ENCODE measurements around the gene ZNF396.

Gene ZNF396

DNA sequence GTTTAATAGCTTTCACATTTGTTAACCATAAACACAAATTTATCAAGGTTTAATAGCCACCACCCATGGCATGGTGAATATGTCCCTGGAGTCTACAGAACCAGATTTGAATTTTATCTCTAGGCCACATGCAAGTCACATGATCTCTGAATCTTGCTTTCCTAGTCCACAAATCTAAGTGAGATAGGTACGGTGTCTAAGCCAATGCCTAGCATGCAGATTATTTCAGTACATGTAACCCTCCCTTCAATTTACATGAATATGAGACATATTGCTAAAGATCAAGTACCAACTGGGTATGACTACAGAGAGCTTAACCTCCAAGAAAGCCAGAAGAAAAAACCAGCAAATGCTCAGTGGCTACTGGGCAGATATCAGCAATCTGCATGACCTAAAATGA lies 42.9 kb downstream of the ZNF396 start:
- no peak overlapping the region for H3K4me3 ChIP-seq (ENCODE audit: low read depth, low read length)
- no peak overlapping the region for H4K12ac ChIP-seq (ENCODE audit: low read depth, low read length)
- no peak for DNase-seq
- no peak overlapping the region for H2BK12ac ChIP-seq (ENCODE audit: low read length)
- H3K4me1 ChIP-seq (ENCODE audit: control insufficient read depth in 1 of 2, insufficient read depth in 2 of 2, low read length in 2 of 2): peaks cover 2% of the 10 kb centered on the region in 2 experiments
- no peaks in the 10 kb centered on the region for H3K79me1 ChIP-seq (ENCODE audit: low read length)
- no peak overlapping the region for H2AFZ ChIP-seq (ENCODE audit: insufficient read depth, low read length, poor library complexity)
- no peak overlapping the region for H3K18ac ChIP-seq (ENCODE audit: low read length)
- H3K79me2 ChIP-seq (ENCODE audit: control insufficient read depth, insufficient read depth, low read length, poor library complexity): no peaks in the 10 kb centered on the region
- H3K9ac ChIP-seq (ENCODE audit: low read length): no peak overlapping the region
- H3K4ac ChIP-seq (ENCODE audit: low read depth, low read length): no peak overlapping the region
- WGBS (ENCODE audit: extremely low coverage, insufficient coverage, insufficient read length): no CpG with 5 or more reads among the region's 1 CpG
- H3K27me3 ChIP-seq (ENCODE audit: insufficient read depth, low read length): no peaks in the 10 kb centered on the region
- H2AK5ac ChIP-seq (ENCODE audit: low read length): no peak overlapping the region
- H4K91ac ChIP-seq (ENCODE audit: low read depth, low read length): no peak overlapping the region
- no peak overlapping the region for H2BK5ac ChIP-seq (ENCODE audit: low read depth, low read length, poor library complexity)
- H3K9me3 ChIP-seq (ENCODE audit: insufficient read depth, low read depth, low read length): no peaks in the 10 kb centered on the region
- no peak overlapping the region for H3K4me2 ChIP-seq (ENCODE audit: low read length)
- H4K8ac ChIP-seq (ENCODE audit: low read depth, low read length): no peak overlapping the region
- no peak overlapping the region for H3K14ac ChIP-seq (ENCODE audit: low read length)
- peaks cover 2 to 25% of the 10 kb centered on the region in 2 experiments for H3K36me3 ChIP-seq (ENCODE audit: control insufficient read depth in 1 of 2, insufficient read depth in 2 of 2, low read length in 2 of 2)
- H2BK120ac ChIP-seq (ENCODE audit: insufficient read depth, low read length, poor library complexity): no peak overlapping the region
- H3K27ac ChIP-seq (ENCODE audit: low read depth, low read length): no peak overlapping the region
- no peak overlapping the region for H3K23ac ChIP-seq (ENCODE audit: low read length)

- no peak overlapping the region for H3K4me2 ChIP-seq (ENCODE audit: low read length)
- no peak overlapping the region for H3K23ac ChIP-seq (ENCODE audit: low read length)
- no peak overlapping the region for H3K4ac ChIP-seq (ENCODE audit: low read depth, low read length)
- no peaks in the 10 kb centered on the region for H3K79me2 ChIP-seq (ENCODE audit: control insufficient read depth, insufficient read depth, low read length, poor library complexity)
- no CpG with 5 or more reads among the region's 4 CpGs for WGBS (ENCODE audit: extremely low coverage, insufficient coverage, insufficient read length)
- no peaks in the 10 kb centered on the region for H3K9me3 ChIP-seq (ENCODE audit: insufficient read depth, low read depth, low read length)
- H2BK120ac ChIP-seq (ENCODE audit: insufficient read depth, low read length, poor library complexity): no peak overlapping the region
- no peak overlapping the region for H2BK5ac ChIP-seq (ENCODE audit: low read depth, low read length, poor library complexity)
- H4K12ac ChIP-seq (ENCODE audit: low read depth, low read length): peak overlapping the region; percentile 72
- peaks cover 2% of the 10 kb centered on the region in 2 experiments for H3K4me1 ChIP-seq (ENCODE audit: control insufficient read depth in 1 of 2, insufficient read depth in 2 of 2, low read length in 2 of 2)
- H2BK12ac ChIP-seq (ENCODE audit: low read length): no peak overlapping the region
- H3K9ac ChIP-seq (ENCODE audit: low read length): no peak overlapping the region
- no peak overlapping the region for H4K8ac ChIP-seq (ENCODE audit: low read depth, low read length)
- no peak overlapping the region for H3K4me3 ChIP-seq (ENCODE audit: low read depth, low read length)
- peak overlapping the region; percentile 62 for H2AK5ac ChIP-seq (ENCODE audit: low read length)
- H3K18ac ChIP-seq (ENCODE audit: low read length): no peak overlapping the region
- DNase-seq: no peak
- H2AFZ ChIP-seq (ENCODE audit: insufficient read depth, low read length, poor library complexity): no peak overlapping the region
- H3K79me1 ChIP-seq (ENCODE audit: low read length): no peaks in the 10 kb centered on the region
- no peak overlapping the region for H4K91ac ChIP-seq (ENCODE audit: low read depth, low read length)
- H3K36me3 ChIP-seq (ENCODE audit: control insufficient read depth in 1 of 2, insufficient read depth in 2 of 2, low read length in 2 of 2): peaks cover 0 to 12% of the 10 kb centered on the region in 2 experiments
- no peak overlapping the region for H3K27ac ChIP-seq (ENCODE audit: low read depth, low read length)
- H3K27me3 ChIP-seq (ENCODE audit: insufficient read depth, low read length): no peaks in the 10 kb centered on the region
- no peak overlapping the region for H3K14ac ChIP-seq (ENCODE audit: low read length)
Measured at GRCh38 chr18:35331367-35332087, 45.6 kb downstream of the ZNF396 start.

- Histone ChIP-seq H3K18ac (ENCODE audit: low read length) (no peak overlapping the region), H2BK120ac (ENCODE audit: insufficient read depth, low read length, poor library complexity) (no peak overlapping the region), H3K9ac (ENCODE audit: low read length) (no peak overlapping the region), H4K12ac (ENCODE audit: low read depth, low read length) (no peak overlapping the region), H3K4me2 (ENCODE audit: low read length) (no peak overlapping the region), H3K36me3 (ENCODE audit: control insufficient read depth in 1 of 2, insufficient read depth in 2 of 2, low read length in 2 of 2) (peaks cover 0 to 4% of the 10 kb centered on the region in 2 experiments), H2AK5ac (ENCODE audit: low read length) (no peak overlapping the region), H3K4me3 (ENCODE audit: low read depth, low read length) (no peak overlapping the region), H3K27me3 (ENCODE audit: insufficient read depth, low read length) (no peaks in the 10 kb centered on the region), H2BK12ac (ENCODE audit: low read length) (no peak overlapping the region), H3K14ac (ENCODE audit: low read length) (no peak overlapping the region), H3K4me1 (ENCODE audit: control insufficient read depth in 1 of 2, insufficient read depth in 2 of 2, low read length in 2 of 2) (peaks cover 2% of the 10 kb centered on the region in 2 experiments), H3K79me1 (ENCODE audit: low read length) (no peaks in the 10 kb centered on the region), H3K23ac (ENCODE audit: low read length) (no peak overlapping the region), H4K91ac (ENCODE audit: low read depth, low read length) (no peak overlapping the region), H3K4ac (ENCODE audit: low read depth, low read length) (no peak overlapping the region), H4K8ac (ENCODE audit: low read depth, low read length) (no peak overlapping the region), H2AFZ (ENCODE audit: insufficient read depth, low read length, poor library complexity) (no peak overlapping the region), H3K79me2 (ENCODE audit: control insufficient read depth, insufficient read depth, low read length, poor library complexity) (no peaks in the 10 kb centered on the region), H2BK5ac (ENCODE audit: low read depth, low read length, poor library complexity) (no peak overlapping the region), H3K27ac (ENCODE audit: low read depth, low read length) (no peak overlapping the region), H3K9me3 (ENCODE audit: insufficient read depth, low read depth, low read length) (no peaks in the 10 kb centered on the region)
- DNase-seq: no peak
Measured at GRCh38 chr18:35328868-35329267, 48.3 kb downstream of the ZNF396 start.

GRCh38 chr18:35326695-35327387 lies 50.3 kb downstream of the ZNF396 start:
- Histone ChIP-seq H3K9me3 (ENCODE audit: insufficient read depth, low read depth, low read length) (no peaks in the 10 kb centered on the region), H3K4me2 (ENCODE audit: low read length) (no peak overlapping the region), H3K18ac (ENCODE audit: low read length) (no peak overlapping the region), H3K79me1 (ENCODE audit: low read length) (no peaks in the 10 kb centered on the region), H2BK120ac (ENCODE audit: insufficient read depth, low read length, poor library complexity) (no peak overlapping the region), H3K9ac (ENCODE audit: low read length) (no peak overlapping the region), H3K27me3 (ENCODE audit: insufficient read depth, low read length) (no peaks in the 10 kb centered on the region), H3K14ac (ENCODE audit: low read length) (no peak overlapping the region), H2BK5ac (ENCODE audit: low read depth, low read length, poor library complexity) (no peak overlapping the region), H4K91ac (ENCODE audit: low read depth, low read length) (no peak overlapping the region), H4K8ac (ENCODE audit: low read depth, low read length) (no peak overlapping the region), H3K23ac (ENCODE audit: low read length) (no peak overlapping the region), H2BK12ac (ENCODE audit: low read length) (no peak overlapping the region), H3K27ac (ENCODE audit: low read depth, low read length) (no peak overlapping the region), H2AFZ (ENCODE audit: insufficient read depth, low read length, poor library complexity) (no peak overlapping the region), H3K4me1 (ENCODE audit: control insufficient read depth in 1 of 2, insufficient read depth in 2 of 2, low read length in 2 of 2) (peaks cover 2% of the 10 kb centered on the region in 2 experiments), H3K4ac (ENCODE audit: low read depth, low read length) (no peak overlapping the region), H4K12ac (ENCODE audit: low read depth, low read length) (no peak overlapping the region), H3K79me2 (ENCODE audit: control insufficient read depth, insufficient read depth, low read length, poor library complexity) (no peaks in the 10 kb centered on the region), H3K4me3 (ENCODE audit: low read depth, low read length) (no peak overlapping the region), H3K36me3 (ENCODE audit: control insufficient read depth in 1 of 2, insufficient read depth in 2 of 2, low read length in 2 of 2) (peaks cover 0 to 4% of the 10 kb centered on the region in 2 experiments), H2AK5ac (ENCODE audit: low read length) (no peak overlapping the region)
- peak in 1 of 2 donors; percentile 9 for DNase-seq
- no CpG with 5 or more reads among the region's 3 CpGs for WGBS (ENCODE audit: extremely low coverage, insufficient coverage, insufficient read length)

All from trophoblast cell (in vitro differentiated cells and primary cell).